ENCODE results near the gene MCOLN2. TPM values are rescaled to one million over a fixed set of nuclear protein-coding genes. Genes with fewer than 3 reads are reported as not detected.

Gene MCOLN2
- polyA plus RNA-seq, 1 donor from 2014 or later, result not detected

GRCh38 chr1:85027242-85027983, 30.5 kb upstream of the MCOLN2 start:
- H3K9me2 ChIP-seq (ENCODE audit: insufficient read depth, low read length), result no peaks in the 10 kb centered on the region
- H3K27ac ChIP-seq (ENCODE audit: low read length), result no peak overlapping the region
- H3K4me2 ChIP-seq (ENCODE audit: low read length), result no peak overlapping the region
- no peak overlapping the region for H2AFZ ChIP-seq (ENCODE audit: low read depth, low read length)
- H3K9me3 ChIP-seq (ENCODE audit: low read length), result no peaks in the 10 kb centered on the region
- H3K9ac ChIP-seq (ENCODE audit: low read length), result no peak overlapping the region
- H3K27me3 ChIP-seq (ENCODE audit: insufficient read depth, low read depth, low read length), result no peaks in the 10 kb centered on the region
- TF ChIP-seq SMC3 (conservative IDR thresholded peaks at IDR 0.05; ENCODE audit: poor library complexity) (peak; percentile 21), POLR2AphosphoS5 (IDR thresholded peaks at IDR 0.05) (no peak)
- no peaks in the 10 kb centered on the region for H4K20me1 ChIP-seq (ENCODE audit: insufficient read depth)
- H3K36me3 ChIP-seq (ENCODE audit: insufficient read depth, low read length), result no peaks in the 10 kb centered on the region
- H3K79me2 ChIP-seq (replicated peaks; ENCODE audit: insufficient read depth, low read length), result no peaks in the 10 kb centered on the region
- H3K4me3 ChIP-seq (ENCODE audit: low read length), result no peak overlapping the region
- no peaks in the 10 kb centered on the region for H3F3A ChIP-seq (ENCODE audit: insufficient read depth, low read length, poor library complexity, severe bottlenecking)

GRCh38 chr1:85025940-85026339, 29.0 kb upstream of the MCOLN2 start:
- H3K36me3 ChIP-seq (ENCODE audit: insufficient read depth, low read length), result no peaks in the 10 kb centered on the region

GRCh38 chr1:85024736-85025135, 27.8 kb upstream of the MCOLN2 start:
- H3K27ac ChIP-seq (ENCODE audit: low read length), result no peak overlapping the region
- no peaks in the 10 kb centered on the region for H3K36me3 ChIP-seq (ENCODE audit: insufficient read depth, low read length)
- H3K9me2 ChIP-seq (ENCODE audit: insufficient read depth, low read length), result no peaks in the 10 kb centered on the region
- no peak overlapping the region for H2AFZ ChIP-seq (ENCODE audit: low read depth, low read length)
- H3K4me3 ChIP-seq (ENCODE audit: low read length), result no peak overlapping the region
- no peaks in the 10 kb centered on the region for H3F3A ChIP-seq (ENCODE audit: insufficient read depth, low read length, poor library complexity, severe bottlenecking)
- no peaks in the 10 kb centered on the region for H3K9me3 ChIP-seq (ENCODE audit: low read length)
- no peaks in the 10 kb centered on the region for H4K20me1 ChIP-seq (ENCODE audit: insufficient read depth)
- H3K4me2 ChIP-seq (ENCODE audit: low read length), result no peak overlapping the region
- H3K27me3 ChIP-seq (ENCODE audit: insufficient read depth, low read depth, low read length), result no peaks in the 10 kb centered on the region
- H3K79me2 ChIP-seq (replicated peaks; ENCODE audit: insufficient read depth, low read length), result no peaks in the 10 kb centered on the region
- no peak overlapping the region for H3K9ac ChIP-seq (ENCODE audit: low read length)
- no peak for TF ChIP-seq EZH2 (IDR thresholded peaks at IDR 0.05; ENCODE audit: borderline replicate concordance, insufficient read depth, low read length, poor library complexity, severe bottlenecking)
- TF ChIP-seq TAF1 (IDR thresholded peaks at IDR 0.05; ENCODE audit: low read depth), result no peak
- no peak for TF ChIP-seq POLR2AphosphoS5 (IDR thresholded peaks at IDR 0.05)
- no peak for TF ChIP-seq REST (IDR thresholded peaks at IDR 0.05; ENCODE audit: borderline replicate concordance)
- TF ChIP-seq EP300 (conservative IDR thresholded peaks at IDR 0.05; ENCODE audit: poor library complexity, severe bottlenecking), result no peak
- TF ChIP-seq RAD21 (conservative IDR thresholded peaks at IDR 0.05), result no peak

More at GRCh38 chr1:85025940-85026339, 29.0 kb upstream of the MCOLN2 start:
- no peak overlapping the region for H2AFZ ChIP-seq (ENCODE audit: low read depth, low read length)
- no peaks in the 10 kb centered on the region for H4K20me1 ChIP-seq (ENCODE audit: insufficient read depth)
- no peaks in the 10 kb centered on the region for H3K27me3 ChIP-seq (ENCODE audit: insufficient read depth, low read depth, low read length)
- H3K4me2 ChIP-seq (ENCODE audit: low read length), result no peak overlapping the region
- H3K4me3 ChIP-seq (ENCODE audit: low read length), result no peak overlapping the region
- no peak for TF ChIP-seq TAF1 (IDR thresholded peaks at IDR 0.05; ENCODE audit: low read depth)
- TF ChIP-seq POLR2AphosphoS5 (IDR thresholded peaks at IDR 0.05), result peak; percentile 53
- peak; percentile 96 for TF ChIP-seq REST (IDR thresholded peaks at IDR 0.05; ENCODE audit: borderline replicate concordance)
- no peak for TF ChIP-seq SMC3 (conservative IDR thresholded peaks at IDR 0.05; ENCODE audit: poor library complexity)
- no peak for TF ChIP-seq MXI1 (conservative IDR thresholded peaks at IDR 0.05; ENCODE audit: poor library complexity, severe bottlenecking)
- peak; percentile 87 for TF ChIP-seq EP300 (conservative IDR thresholded peaks at IDR 0.05; ENCODE audit: poor library complexity, severe bottlenecking)
- no peak for TF ChIP-seq EZH2 (IDR thresholded peaks at IDR 0.05; ENCODE audit: borderline replicate concordance, insufficient read depth, low read length, poor library complexity, severe bottlenecking)
- no peak overlapping the region for H3K9ac ChIP-seq (ENCODE audit: low read length)
- no peaks in the 10 kb centered on the region for H3K9me2 ChIP-seq (ENCODE audit: insufficient read depth, low read length)
- H3F3A ChIP-seq (ENCODE audit: insufficient read depth, low read length, poor library complexity, severe bottlenecking), result no peaks in the 10 kb centered on the region
- peak overlapping the region; percentile 64 for H3K27ac ChIP-seq (ENCODE audit: low read length)
- H3K9me3 ChIP-seq (ENCODE audit: low read length), result no peaks in the 10 kb centered on the region
- no peaks in the 10 kb centered on the region for H3K79me2 ChIP-seq (replicated peaks; ENCODE audit: insufficient read depth, low read length)
